IMR-90 (cell line): ENCODE measurements around the gene RFT1. TPM values are rescaled to one million over a fixed set of nuclear protein-coding genes. Genes with fewer than 3 reads are reported as not detected.

Source experiments
- ATAC-seq: fragments of 200-7000 bp; cut with Tn5 transposase; 2 replicates; pipeline ENCODE4 v1.9.1; 2020; ENCODE audit warnings: low read depth, mild to moderate bottlenecking, moderate library complexity
- BruUV-seq: library from RNA; stranded (reverse); fragments of 400-500 nt; replicated peaks from 2 replicates; lab custom pipeline; 2021; lab: Mats Ljungman, UMichigan
- CTCF ChIA-PET: fragments of 300-600 bp; formaldehyde crosslinking; extraction: SDS; loops from one replicate; lab custom pipeline; 2021; ENCODE audit warnings: antibody characterized with exemption; lab: Yijun Ruan, JAX
- POLR2A ChIA-PET: fragments of 300-600 bp; sonication (Branson Sonifier 250); formaldehyde crosslinking; loops from one replicate; lab custom pipeline; 2022; ENCODE audit warnings: antibody characterized with exemption; ENCODE audit not compliant: unreplicated experiment; lab: Charles Lee
- DNase-seq: peaks from one replicate; pipeline ENCODE4 v3.0.0; 2013
- H2AFZ ChIP-seq: replicated peaks from 2 replicates; pipeline ENCODE3; 2013; ENCODE audit warnings: low read length, mild to moderate bottlenecking; ENCODE audit not compliant: poor library complexity
- H2AK5ac ChIP-seq: 2 replicates; pipeline ENCODE4 v1.6.1; 2013; ENCODE audit warnings: low read depth, low read length, inconsistent platforms
- H2AK9ac ChIP-seq: replicated peaks from 2 replicates; pipeline ENCODE3; 2013; ENCODE audit warnings: mild to moderate bottlenecking, low read depth, low read length, moderate library complexity; ENCODE audit not compliant: poor library complexity
- H2BK120ac ChIP-seq: 2 replicates; pipeline ENCODE4 v1.6.1; 2013; ENCODE audit warnings: low read depth, low read length, inconsistent platforms
- H2BK15ac ChIP-seq: 3 replicates; pipeline ENCODE4 v1.6.1; 2013; ENCODE audit warnings: low read depth, low read length, inconsistent platforms
- H2BK20ac ChIP-seq: 2 replicates; pipeline ENCODE4 v1.6.1; 2013; ENCODE audit warnings: low read depth, mild to moderate bottlenecking, inconsistent platforms, low read length, moderate library complexity
- H2BK5ac ChIP-seq: 2 replicates; pipeline ENCODE4 v1.6.1; 2013; ENCODE audit warnings: mild to moderate bottlenecking, low read depth, low read length, inconsistent platforms; ENCODE audit not compliant: poor library complexity, severe bottlenecking
- H3K14ac ChIP-seq: replicated peaks from 2 replicates; pipeline ENCODE4 v1.6.1; 2013; ENCODE audit warnings: low read depth, low read length, inconsistent platforms
- H3K18ac ChIP-seq: 2 replicates; pipeline ENCODE4 v1.6.1; 2013; ENCODE audit warnings: low read depth, low read length, control low read depth
- H3K23ac ChIP-seq: 2 replicates; pipeline ENCODE4 v1.6.1; 2013; ENCODE audit warnings: low read depth, low read length, inconsistent platforms
- H3K27ac ChIP-seq: 2 replicates; pipeline ENCODE4 v1.5.1; 2013; ENCODE audit warnings: mild to moderate bottlenecking, control low read depth, low read length; ENCODE audit not compliant: insufficient read depth
- H3K27me3 ChIP-seq: 2 replicates; pipeline ENCODE4 v1.6.1; 2013; ENCODE audit warnings: low read length; ENCODE audit not compliant: control insufficient read depth, insufficient read depth
- H3K36me3 ChIP-seq: 2 replicates; pipeline ENCODE4 v1.6.1; 2013; ENCODE audit warnings: low read length, mixed read lengths; ENCODE audit not compliant: control insufficient read depth, insufficient read depth
- H3K4ac ChIP-seq: 2 replicates; pipeline ENCODE4 v1.6.1; 2013; ENCODE audit warnings: low read depth, low read length, inconsistent platforms
- H3K4me1 ChIP-seq: 2 replicates; pipeline ENCODE4 v1.6.1; 2013; ENCODE audit warnings: low read length, mixed read lengths; ENCODE audit not compliant: control insufficient read depth, insufficient read depth
- H3K4me2 ChIP-seq: 2 replicates; pipeline ENCODE4 v1.6.1; 2013; ENCODE audit warnings: low read depth, mild to moderate bottlenecking, control low read depth, low read length, moderate library complexity
- H3K4me3 ChIP-seq: 2 replicates; pipeline ENCODE4 v1.5.1; 2013; ENCODE audit warnings: low read depth, mild to moderate bottlenecking, control low read depth, low read length, moderate library complexity; ENCODE audit not compliant: insufficient read depth
- H3K56ac ChIP-seq: 2 replicates; pipeline ENCODE4 v1.6.1; 2013; ENCODE audit warnings: low read length, inconsistent platforms; ENCODE audit not compliant: insufficient read depth; ENCODE audit errors: extremely low read depth
- H3K79me1 ChIP-seq, 2 experiments: 2 replicates each; pipeline ENCODE4 v1.6.1; 2013; ENCODE audit warnings: low read length in 2 of 2, inconsistent platforms in 1 of 2, low read depth in 1 of 2
- H3K9ac ChIP-seq: 2 replicates; pipeline ENCODE4 v1.6.1; 2013; ENCODE audit warnings: low read depth, low read length, control low read depth
- H3K9me1 ChIP-seq: 2 replicates; pipeline ENCODE4 v1.6.1; 2013; ENCODE audit warnings: low read length, inconsistent platforms; ENCODE audit not compliant: insufficient read depth
- H3K9me3 ChIP-seq: 2 replicates; pipeline ENCODE4 v1.6.1; 2013; ENCODE audit warnings: low read length; ENCODE audit not compliant: control insufficient read depth, insufficient read depth
- H4K20me1 ChIP-seq: 2 replicates; pipeline ENCODE4 v1.6.1; 2013; ENCODE audit warnings: low read length, inconsistent platforms; ENCODE audit not compliant: insufficient read depth
- H4K5ac ChIP-seq: 2 replicates; pipeline ENCODE4 v1.6.1; 2013; ENCODE audit warnings: mild to moderate bottlenecking, low read depth, low read length, control low read depth
- H4K8ac ChIP-seq, 2 experiments: 2 replicates each; pipeline ENCODE4 v1.6.1; 2013; ENCODE audit warnings: low read depth in 2 of 2, low read length in 2 of 2, control low read depth in 1 of 2, inconsistent platforms in 1 of 2
- H4K91ac ChIP-seq: 2 replicates; pipeline ENCODE4 v1.6.1; 2013; ENCODE audit warnings: low read depth, low read length, inconsistent platforms; ENCODE audit not compliant: insufficient read depth
- BHLHE40 ChIP-seq: fragments of 150-350 bp; IDR thresholded peaks from 2 replicates; pipeline ENCODE4 v1.6.1; 2016; ENCODE audit warnings: mild to moderate bottlenecking, low read depth, low read length
- CHD1 ChIP-seq: IDR thresholded peaks from 2 replicates; pipeline ENCODE4 v1.6.1; 2012; ENCODE audit warnings: low read depth, low read length, improper control_type of control experiment
- CTCF ChIP-seq: conservative IDR thresholded peaks from 2 replicates; pipeline ENCODE4 v1.5.1; 2012; ENCODE audit warnings: mild to moderate bottlenecking, low read depth, low read length, improper control_type of control experiment
- FOS ChIP-seq: fragments of 150-350 bp; IDR thresholded peaks from 2 replicates; pipeline ENCODE4 v1.6.1; 2016; ENCODE audit warnings: low read depth, low read length
- MAZ ChIP-seq: IDR thresholded peaks from 2 replicates; pipeline ENCODE4 v1.6.1; 2012; ENCODE audit warnings: low read depth, mild to moderate bottlenecking, low read length, improper control_type of control experiment, moderate library complexity, borderline replicate concordance
- MXI1 ChIP-seq: IDR thresholded peaks from 2 replicates; pipeline ENCODE4 v1.6.1; 2012; ENCODE audit warnings: low read depth, mild to moderate bottlenecking, low read length, moderate library complexity, borderline replicate concordance
- NFE2L2 ChIP-seq: fragments of 150-350 bp; IDR thresholded peaks from 2 replicates; pipeline ENCODE4 v1.6.1; 2016; ENCODE audit warnings: low read depth, mild to moderate bottlenecking, low read length
- RCOR1 ChIP-seq: IDR thresholded peaks from 2 replicates; pipeline ENCODE4 v1.6.1; 2012; ENCODE audit warnings: mild to moderate bottlenecking, low read length, improper control_type of control experiment; ENCODE audit not compliant: insufficient replicate concordance
- RFX5 ChIP-seq: IDR thresholded peaks from 2 replicates; pipeline ENCODE4 v1.8.0; 2012; ENCODE audit warnings: low read depth, mild to moderate bottlenecking, low read length, moderate library complexity
- SMC3 ChIP-seq: fragments of 150-350 bp; IDR thresholded peaks from 2 replicates; pipeline ENCODE4 v1.6.1; 2016; ENCODE audit warnings: low read depth, mild to moderate bottlenecking, antibody characterized with exemption, low read length, moderate library complexity
- USF2 ChIP-seq: fragments of 150-350 bp; IDR thresholded peaks from 2 replicates; pipeline ENCODE4 v1.6.1; 2017; ENCODE audit warnings: mild to moderate bottlenecking, antibody characterized with exemption, low read length, low read depth
- WGBS, 2 experiments: methylation state at CpG; one replicate each; pipeline versions ENCODE4 v1.1.5 to v1.1.7; 2013; ENCODE audit warnings: missing lambda C conversion rate in 2 of 2; ENCODE audit not compliant: insufficient read length in 1 of 2; ENCODE audit errors: extremely low coverage in 2 of 2; 5-methylcytosine and 5-hydroxymethylcytosine counted together
- dilution Hi-C: fragments of 300-500 bp; cut with HindIII; formaldehyde crosslinking; loops from one replicate; pipeline ENCODE4 v1.14.3; 2018; ENCODE audit warnings: low sequenced_read_pairs; ENCODE audit not compliant: unreplicated experiment
- in situ Hi-C: fragments of 300-500 bp; cut with MboI; formaldehyde crosslinking; loops from 3 replicates; pipeline ENCODE4 v1.14.3; 2019; ENCODE audit warnings: low sequenced_read_pairs, inconsistent platforms, mixed read lengths
- intact Hi-C: fragments of 100-400 bp; cut with micrococcal nuclease; formaldehyde crosslinking; loops from 2 replicates; pipeline ENCODE4 v1.10.0; 2022
- polyA plus RNA-seq, 3 experiments: library from polyadenylated mRNA; depleted of rRNA; stranded (reverse); fragments of >200 nt; gene quantifications; 2 replicates each; pipeline ENCODE4 v1.2.3, GENCODE V29; 2012; ENCODE audit warnings: low replicate concordance in 1 of 3
- total RNA-seq: library from RNA; depleted of rRNA; stranded (reverse); fragments of >200 nt; gene quantifications from 2 replicates; pipeline ENCODE4 v1.2.3, GENCODE V29; 2012

RFT1 gene
- total and polyA plus RNA-seq, 2 of the 4 experiments (the other 2 are of a cell fraction): 14.5 to 23.5 TPM

GRCh38 chr3:53051929-53052328, 78.3 kb downstream of the RFT1 start:
- Histone ChIP-seq H2BK5ac (no peak overlapping the region), H3K27ac (no peak overlapping the region), H2BK20ac (no peak overlapping the region), H3K4ac (no peak overlapping the region), H4K8ac (no peak overlapping the region), H2BK120ac (no peak overlapping the region), H3K9me3 (no peaks in the 10 kb centered on the region), H2AK9ac (no peak overlapping the region), H3K18ac (no peak overlapping the region), H3K23ac (no peak overlapping the region), H4K91ac (no peak overlapping the region), H4K5ac (no peak overlapping the region), H3K27me3 (peaks cover 14% of the 10 kb centered on the region), H4K20me1 (no peaks in the 10 kb centered on the region), H3K4me3 (no peak overlapping the region), H2AFZ (no peak overlapping the region), H3K9ac (no peak overlapping the region), H3K9me1 (no peaks in the 10 kb centered on the region), H2AK5ac (no peak overlapping the region), H3K56ac (no peak overlapping the region), H3K79me1 (no peaks in the 10 kb centered on the region), H3K36me3 (no peaks in the 10 kb centered on the region), H2BK15ac (no peak overlapping the region), H3K14ac (no peak overlapping the region), H3K4me2 (no peak overlapping the region), H3K4me1 (no peaks in the 10 kb centered on the region)
- ATAC-seq (no peak), DNase-seq (no peak)
- intact Hi-C loops: no loop called here
- TF ChIP-seq RCOR1 (no peak), CTCF (no peak), RFX5 (no peak), MXI1 (no peak), USF2 (no peak), MAZ (no peak), BHLHE40 (no peak), FOS (no peak), SMC3 (no peak), CHD1 (no peak), NFE2L2 (no peak)
- dilution Hi-C loops: no loop called here
- ChIA-PET CTCF (no interaction called here), POLR2A (no interaction called here)
- in situ Hi-C loops: no loop called here
- BruUV-seq: no TSS peak
- no CpG with 5 or more reads among the region's 2 CpGs for WGBS, 2 experiments
